PC-9 (cell line): ENCODE measurements around the gene DENND4A. TPM values are rescaled to one million over a fixed set of nuclear protein-coding genes. Genes with fewer than 3 reads are reported as not detected.

ENCODE experiments used
- BruUV-seq: library from RNA; stranded (reverse); fragments of 400-500 nt; replicated peaks from 2 replicates; lab custom pipeline; 2021; lab: Mats Ljungman, UMichigan
- CTCF ChIA-PET: fragments of 300-600 bp; sonication (Branson Sonifier 250); formaldehyde crosslinking; loops from one replicate; lab custom pipeline; 2022; ENCODE audit warnings: antibody characterized with exemption; lab: Charles Lee
- POLR2A ChIA-PET: fragments of 300-600 bp; sonication (Branson Sonifier 250); formaldehyde crosslinking; loops from one replicate; lab custom pipeline; 2022; ENCODE audit warnings: antibody characterized with exemption; ENCODE audit not compliant: unreplicated experiment; lab: Charles Lee
- DNase-seq, 2 experiments: peaks; one replicate each; pipeline versions ENCODE4 v3.0.0 to v3.0.0-alpha.2; 2015 to 2022; ENCODE audit warnings: mixed read lengths in 1 of 2
- H2AFZ ChIP-seq: fragments of 200-600 bp; sonication (generic); 2 replicates; pipeline ENCODE4 v1.8.1; 2017; ENCODE audit warnings: antibody characterized with exemption
- H3F3A ChIP-seq: fragments of 200-600 bp; sonication (generic); 2 replicates; pipeline ENCODE4 v1.8.1; 2017; ENCODE audit warnings: antibody characterized with exemption, mild to moderate bottlenecking, low read depth; ENCODE audit not compliant: insufficient read depth
- H3K27ac ChIP-seq: fragments of 200-600 bp; sonication (generic); 2 replicates; pipeline ENCODE4 v1.6.1; 2016; ENCODE audit warnings: mixed run types
- H3K27me3 ChIP-seq: fragments of 200-600 bp; sonication (generic); 2 replicates; pipeline ENCODE4 v1.6.1; 2016; ENCODE audit warnings: low read depth, mixed run types; ENCODE audit not compliant: insufficient read depth
- H3K36me3 ChIP-seq: fragments of 200-600 bp; sonication (generic); 2 replicates; pipeline ENCODE4 v1.6.1; 2016; ENCODE audit warnings: low read depth, mixed run types
- H3K4me1 ChIP-seq: fragments of 200-600 bp; sonication (generic); replicated peaks from 2 replicates; pipeline ENCODE4 v1.6.1; 2016; ENCODE audit warnings: mixed run types; ENCODE audit not compliant: insufficient read depth
- H3K4me2 ChIP-seq: fragments of 200-600 bp; sonication (generic); 2 replicates; pipeline ENCODE4 v1.6.1; 2017; ENCODE audit warnings: mixed run types
- H3K4me3 ChIP-seq: fragments of 200-600 bp; sonication (generic); 2 replicates; pipeline ENCODE4 v1.6.1; 2016; ENCODE audit warnings: mixed run types
- H3K79me2 ChIP-seq: fragments of 200-600 bp; sonication (generic); 2 replicates; pipeline ENCODE4 v1.6.1; 2017; ENCODE audit warnings: low read depth, mixed run types
- H3K9me2 ChIP-seq: fragments of 200-600 bp; sonication (generic); 2 replicates; pipeline ENCODE4 v1.8.1; 2017; ENCODE audit warnings: mild to moderate bottlenecking; ENCODE audit not compliant: insufficient read depth
- H3K9me3 ChIP-seq: fragments of 200-600 bp; sonication (generic); 2 replicates; pipeline ENCODE4 v1.8.1; 2016; ENCODE audit warnings: low read depth; ENCODE audit not compliant: insufficient read depth
- H4K20me1 ChIP-seq: fragments of 200-600 bp; sonication (generic); 2 replicates; pipeline ENCODE4 v1.8.1; 2017; ENCODE audit not compliant: insufficient read depth
- CTCF ChIP-seq: fragments of 200-600 bp; sonication (generic); conservative IDR thresholded peaks from 2 replicates; pipeline ENCODE4 v1.6.1; 2017; ENCODE audit warnings: mixed run types, antibody characterized with exemption, mild to moderate bottlenecking, moderate library complexity
- EZH2 ChIP-seq: fragments of 200-600 bp; sonication (generic); IDR thresholded peaks from 2 replicates; pipeline ENCODE4 v1.8.0; 2017; ENCODE audit warnings: antibody characterized with exemption, low read depth
- intact Hi-C: fragments of 100-400 bp; cut with micrococcal nuclease; formaldehyde crosslinking; loops from one replicate; pipeline ENCODE4 v1.10.0; 2022; ENCODE audit not compliant: unreplicated experiment
- total RNA-seq: library from RNA; stranded (reverse); gene quantifications from 2 replicates; pipeline ENCODE4 v1.2.3, GENCODE V29; 2021

Gene DENND4A
- total RNA-seq, 1 experiment from 2014 or later: 16.3 TPM

- no peaks in the 10 kb centered on the region for H3K4me1 ChIP-seq
- no peaks in the 10 kb centered on the region for H3K27me3 ChIP-seq
- no peaks in the 10 kb centered on the region for H4K20me1 ChIP-seq
- CTCF ChIA-PET: no interaction called here
- intact Hi-C loops: no loop called here
- POLR2A ChIA-PET: no interaction called here
- no TSS peak for BruUV-seq
- no peaks in the 10 kb centered on the region for H3F3A ChIP-seq
- no peak overlapping the region for H3K4me3 ChIP-seq
- no peak overlapping the region for H3K27ac ChIP-seq
- no peak for DNase-seq
- no peak overlapping the region for H3K4me2 ChIP-seq
- H3K9me2 ChIP-seq: no peaks in the 10 kb centered on the region
- no peaks in the 10 kb centered on the region for H3K79me2 ChIP-seq
- no peaks in the 10 kb centered on the region for H3K36me3 ChIP-seq
- TF ChIP-seq CTCF: no peak
- no peak for TF ChIP-seq EZH2
- no peak overlapping the region for H2AFZ ChIP-seq
- no peaks in the 10 kb centered on the region for H3K9me3 ChIP-seq
Observed at GRCh38 chr15:65690778-65691177, 101.3 kb downstream of the DENND4A start.

- POLR2A ChIA-PET: interaction anchor here (0.6 kb wide), 1 partner anchor 659 kb away, joined by 15 read pairs; no protein-coding TSS in a partner anchor
- Histone ChIP-seq H3K4me2 (no peak overlapping the region), H3K79me2 (no peaks in the 10 kb centered on the region), H3K27me3 (no peaks in the 10 kb centered on the region), H2AFZ (no peak overlapping the region), H3F3A (no peaks in the 10 kb centered on the region), H3K9me3 (no peaks in the 10 kb centered on the region), H4K20me1 (no peaks in the 10 kb centered on the region), H3K27ac (no peak overlapping the region), H3K36me3 (no peaks in the 10 kb centered on the region), H3K4me1 (no peaks in the 10 kb centered on the region), H3K9me2 (no peaks in the 10 kb centered on the region), H3K4me3 (no peak overlapping the region)
- intact Hi-C loops: no loop called here
- no peak for TF ChIP-seq CTCF
- BruUV-seq: no TSS peak
- CTCF ChIA-PET: no interaction called here
- DNase-seq: no peak
Observed at GRCh38 chr15:65690173-65690572, 101.9 kb downstream of the DENND4A start.

GRCh38 chr15:65688462-65688861, 103.6 kb downstream of the DENND4A start:
- no peaks in the 10 kb centered on the region for H3K4me1 ChIP-seq
- CTCF ChIA-PET: no interaction called here
- intact Hi-C loops: no loop called here
- no peak overlapping the region for H3K4me3 ChIP-seq
- no peaks in the 10 kb centered on the region for H3F3A ChIP-seq
- no peaks in the 10 kb centered on the region for H3K9me2 ChIP-seq
- POLR2A ChIA-PET: no interaction called here
- H4K20me1 ChIP-seq: no peaks in the 10 kb centered on the region
- H3K79me2 ChIP-seq: no peaks in the 10 kb centered on the region
- H3K9me3 ChIP-seq: no peaks in the 10 kb centered on the region
- no TSS peak for BruUV-seq
- no peak overlapping the region for H3K27ac ChIP-seq
- no peak overlapping the region for H2AFZ ChIP-seq
- H3K36me3 ChIP-seq: no peaks in the 10 kb centered on the region
- no peak for TF ChIP-seq EZH2
- TF ChIP-seq CTCF: no peak
- no peaks in the 10 kb centered on the region for H3K27me3 ChIP-seq
- no peak overlapping the region for H3K4me2 ChIP-seq
- DNase-seq: no peak
